IPS DF 4.7 (cell line): ENCODE measurements around the gene CAVIN1.
"Not testable (repeated sequence)": the region's sequence is repeated elsewhere in the genome, so short reads cannot be mapped to it uniquely, and the experiment has no call there.

Experiments
- DNase-seq: peaks from one replicate; pipeline ENCODE4 v3.0.0-alpha.2; 2013; ENCODE audit warnings: low spot score; ENCODE audit errors: extremely low read depth

The CAVIN1 gene

GRCh38 chr17:42378359-42378958 lies 44.6 kb downstream of the CAVIN1 start:
- DNase-seq, result no peak

- no peak for DNase-seq
These were observed 49.2 kb downstream of the CAVIN1 start for GRCh38 chr17:42373896-42374295.

- no peak for DNase-seq
These were observed 50.9 kb downstream of the CAVIN1 start for GRCh38 chr17:42372142-42372541.

- DNase-seq, result not testable (repeated sequence)
These were observed 54.1 kb downstream of the CAVIN1 start for GRCh38 chr17:42368797-42369561.

- not testable (repeated sequence) for DNase-seq
These were observed 54.7 kb downstream of the CAVIN1 start for GRCh38 chr17:42368310-42368709.

- not testable (repeated sequence) for DNase-seq
These were observed 56.7 kb downstream of the CAVIN1 start for GRCh38 chr17:42366176-42367023.

- DNase-seq, result no peak
These were observed 57.9 kb downstream of the CAVIN1 start for GRCh38 chr17:42365136-42365535.

GRCh38 chr17:42363767-42364585 lies 59.1 kb downstream of the CAVIN1 start:
- no peak for DNase-seq

GRCh38 chr17:42363231-42363630 lies 59.8 kb downstream of the CAVIN1 start:
- DNase-seq, result no peak

GRCh38 chr17:42362245-42362961 lies 60.7 kb downstream of the CAVIN1 start:
- DNase-seq, result no peak

GRCh38 chr17:42361781-42362186 lies 61.3 kb downstream of the CAVIN1 start:
- DNase-seq, result no peak

GRCh38 chr17:42360388-42360787 lies 62.7 kb downstream of the CAVIN1 start:
- DNase-seq, result not testable (repeated sequence)

- DNase-seq, result no peak
These were observed 63.9 kb downstream of the CAVIN1 start for GRCh38 chr17:42359133-42359532.

- no peak for DNase-seq
These were observed 64.6 kb downstream of the CAVIN1 start for GRCh38 chr17:42358434-42358833.

- no peak for DNase-seq
These were observed 67.9 kb downstream of the CAVIN1 start for GRCh38 chr17:42354956-42355843.
